ENCODE results near the gene RAB22A.

RAB22A gene

DNA sequence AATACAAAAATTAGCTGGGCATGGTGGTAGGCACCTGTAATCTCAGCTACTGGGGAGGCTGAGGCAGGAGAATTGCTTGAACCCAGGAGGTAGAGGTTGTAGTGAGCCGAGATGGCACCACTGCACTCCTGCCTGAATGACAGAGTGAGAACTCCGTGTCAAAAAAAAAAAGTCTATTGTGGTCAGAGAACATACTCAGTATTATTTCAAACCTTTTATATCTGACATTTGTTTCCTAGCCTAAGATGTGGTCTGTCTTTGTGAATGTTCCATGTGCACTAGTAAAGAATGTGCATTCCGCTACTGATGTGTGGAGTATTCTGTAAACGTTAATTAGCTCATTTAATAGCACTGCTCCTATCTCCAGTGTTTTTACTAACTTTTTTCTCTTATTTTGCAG, 11.7 kb downstream of the RAB22A start:
- TF ChIP-seq, protein P1, sequence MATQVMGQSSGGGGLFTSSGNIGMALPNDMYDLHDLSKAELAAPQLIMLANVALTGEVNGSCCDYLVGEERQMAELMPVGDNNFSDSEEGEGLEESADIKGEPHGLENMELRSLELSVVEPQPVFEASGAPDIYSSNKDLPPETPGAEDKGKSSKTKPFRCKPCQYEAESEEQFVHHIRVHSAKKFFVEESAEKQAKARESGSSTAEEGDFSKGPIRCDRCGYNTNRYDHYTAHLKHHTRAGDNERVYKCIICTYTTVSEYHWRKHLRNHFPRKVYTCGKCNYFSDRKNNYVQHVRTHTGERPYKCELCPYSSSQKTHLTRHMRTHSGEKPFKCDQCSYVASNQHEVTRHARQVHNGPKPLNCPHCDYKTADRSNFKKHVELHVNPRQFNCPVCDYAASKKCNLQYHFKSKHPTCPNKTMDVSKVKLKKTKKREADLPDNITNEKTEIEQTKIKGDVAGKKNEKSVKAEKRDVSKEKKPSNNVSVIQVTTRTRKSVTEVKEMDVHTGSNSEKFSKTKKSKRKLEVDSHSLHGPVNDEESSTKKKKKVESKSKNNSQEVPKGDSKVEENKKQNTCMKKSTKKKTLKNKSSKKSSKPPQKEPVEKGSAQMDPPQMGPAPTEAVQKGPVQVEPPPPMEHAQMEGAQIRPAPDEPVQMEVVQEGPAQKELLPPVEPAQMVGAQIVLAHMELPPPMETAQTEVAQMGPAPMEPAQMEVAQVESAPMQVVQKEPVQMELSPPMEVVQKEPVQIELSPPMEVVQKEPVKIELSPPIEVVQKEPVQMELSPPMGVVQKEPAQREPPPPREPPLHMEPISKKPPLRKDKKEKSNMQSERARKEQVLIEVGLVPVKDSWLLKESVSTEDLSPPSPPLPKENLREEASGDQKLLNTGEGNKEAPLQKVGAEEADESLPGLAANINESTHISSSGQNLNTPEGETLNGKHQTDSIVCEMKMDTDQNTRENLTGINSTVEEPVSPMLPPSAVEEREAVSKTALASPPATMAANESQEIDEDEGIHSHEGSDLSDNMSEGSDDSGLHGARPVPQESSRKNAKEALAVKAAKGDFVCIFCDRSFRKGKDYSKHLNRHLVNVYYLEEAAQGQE (IDR thresholded peaks at IDR 0.05; ENCODE audit: insufficient read depth in 1 of 2, low read depth in 2 of 2, low read length in 2 of 2): no peak
- no peak for TF ChIP-seq SIN3A (IDR thresholded peaks at IDR 0.05; ENCODE audit: borderline replicate concordance, insufficient read depth, low read length)
- no peak for TF ChIP-seq POLR2AphosphoS5 (IDR thresholded peaks at IDR 0.05; ENCODE audit: low read depth, low read length)
- TF ChIP-seq TAF1 (IDR thresholded peaks at IDR 0.05; ENCODE audit: borderline replicate concordance, insufficient read depth, low read length): no peak
- no peak for TF ChIP-seq FOXP2 (optimal IDR thresholded peaks at IDR 0.05; ENCODE audit: borderline replicate concordance, extremely low read depth, extremely low read length, insufficient read depth)

DNA sequence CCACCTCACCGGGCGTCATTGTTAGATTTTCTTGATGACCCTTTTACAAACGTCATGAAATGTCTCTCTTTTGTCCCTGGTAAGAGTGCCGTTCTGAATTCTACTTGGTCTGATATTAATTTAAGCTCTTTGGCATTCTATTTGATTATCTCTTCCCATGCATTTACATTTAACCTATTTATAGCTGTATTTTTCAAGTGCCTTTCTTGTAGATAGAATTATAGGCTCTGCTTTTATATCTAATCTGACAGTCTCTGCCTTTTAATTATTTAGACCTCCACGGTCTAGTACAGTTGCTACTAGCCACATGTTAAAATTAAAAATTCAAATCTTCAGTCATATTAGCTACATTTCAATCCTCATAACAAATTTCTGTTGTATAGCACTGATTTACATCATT, 12.6 kb downstream of the RAB22A start:
- TF ChIP-seq FOXP2 (optimal IDR thresholded peaks at IDR 0.05; ENCODE audit: borderline replicate concordance, extremely low read depth, extremely low read length, insufficient read depth): no peak
- TF ChIP-seq TAF1 (IDR thresholded peaks at IDR 0.05; ENCODE audit: borderline replicate concordance, insufficient read depth, low read length): no peak
- no peak for TF ChIP-seq SIN3A (IDR thresholded peaks at IDR 0.05; ENCODE audit: borderline replicate concordance, insufficient read depth, low read length)
- TF ChIP-seq, protein P1 (IDR thresholded peaks at IDR 0.05; ENCODE audit: insufficient read depth in 1 of 2, low read depth in 2 of 2, low read length in 2 of 2): no peak
- TF ChIP-seq POLR2AphosphoS5 (IDR thresholded peaks at IDR 0.05; ENCODE audit: low read depth, low read length): no peak

DNA sequence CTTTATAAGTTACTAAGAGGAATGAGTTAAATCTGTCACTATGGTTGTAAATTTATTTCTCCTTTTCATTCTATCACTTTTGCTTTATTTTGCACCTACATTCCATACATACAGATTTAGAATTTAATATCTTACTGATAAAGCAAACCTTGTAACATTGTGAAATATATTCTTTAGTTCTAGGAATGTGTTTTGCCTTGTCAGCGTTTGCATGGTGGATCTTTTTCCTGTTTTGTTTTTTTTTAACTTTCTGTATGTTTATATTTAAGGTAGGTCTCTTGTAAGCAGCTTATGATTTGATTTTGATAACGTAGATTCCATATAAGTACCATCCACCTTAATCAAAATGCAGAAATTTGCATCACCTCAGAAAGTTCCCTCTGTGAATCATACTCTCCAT, 16.4 kb downstream of the RAB22A start:
- no peak for TF ChIP-seq TAF1 (IDR thresholded peaks at IDR 0.05; ENCODE audit: borderline replicate concordance, insufficient read depth, low read length)
- no peak for TF ChIP-seq FOXP2 (optimal IDR thresholded peaks at IDR 0.05; ENCODE audit: borderline replicate concordance, extremely low read depth, extremely low read length, insufficient read depth)
- TF ChIP-seq POLR2AphosphoS5 (IDR thresholded peaks at IDR 0.05; ENCODE audit: low read depth, low read length): no peak
- TF ChIP-seq SIN3A (IDR thresholded peaks at IDR 0.05; ENCODE audit: borderline replicate concordance, insufficient read depth, low read length): no peak
- TF ChIP-seq, protein P1 (IDR thresholded peaks at IDR 0.05; ENCODE audit: insufficient read depth in 1 of 2, low read depth in 2 of 2, low read length in 2 of 2): no peak

GRCh38 chr20:58327211-58327610, 17.7 kb downstream of the RAB22A start:
- TF ChIP-seq FOXP2 (optimal IDR thresholded peaks at IDR 0.05; ENCODE audit: borderline replicate concordance, extremely low read depth, extremely low read length, insufficient read depth) (no peak), TAF1 (IDR thresholded peaks at IDR 0.05; ENCODE audit: borderline replicate concordance, insufficient read depth, low read length) (no peak), SIN3A (IDR thresholded peaks at IDR 0.05; ENCODE audit: borderline replicate concordance, insufficient read depth, low read length) (no peak), POLR2AphosphoS5 (IDR thresholded peaks at IDR 0.05; ENCODE audit: low read depth, low read length) (no peak)
- TF ChIP-seq, protein P1 (IDR thresholded peaks at IDR 0.05; ENCODE audit: insufficient read depth in 1 of 2, low read depth in 2 of 2, low read length in 2 of 2): no peak

DNA sequence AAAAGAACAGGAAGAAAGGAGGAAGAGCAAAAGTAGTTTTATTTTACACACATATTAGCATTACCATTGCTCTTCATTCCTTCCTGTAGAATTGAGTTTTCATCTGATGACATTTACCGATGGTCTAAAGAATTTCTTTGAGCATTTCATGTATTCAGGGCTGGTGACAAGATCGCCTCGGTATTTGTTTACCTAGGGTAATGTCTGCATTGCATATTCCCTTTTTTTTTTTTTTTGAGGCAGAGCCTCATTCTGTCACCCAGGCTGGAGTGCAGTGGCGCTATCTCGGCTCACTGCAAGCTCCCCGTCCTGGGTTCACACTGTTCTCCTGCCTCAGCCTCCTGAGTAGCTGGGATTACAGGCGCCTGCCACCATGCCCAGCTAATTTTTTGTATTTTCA, 19.3 kb downstream of the RAB22A start:
- TF ChIP-seq, protein P1 (IDR thresholded peaks at IDR 0.05; ENCODE audit: insufficient read depth in 1 of 2, low read depth in 2 of 2, low read length in 2 of 2): no peak
